Activated naive CD4-positive, alpha-beta T cell treated with anti-CD3 and anti-CD28 coated beads, Interleukin-2, amount 50 U/mL, for 72 hours (primary cell): ENCODE measurements around the gene INPP5J. TPM values are rescaled to one million over a fixed set of nuclear protein-coding genes. Genes with fewer than 3 reads are reported as not detected.

Experiments
- ATAC-seq, 2 donors: fragments of 150-1000 bp; cut with Tn5 transposase; 2 replicates each; pipeline ENCODE4 v1.10.0; 2021; ENCODE audit warnings: mild to moderate bottlenecking in 2 of 2, moderate library complexity in 2 of 2
- DNase-seq, 2 donors: peaks; one replicate each; pipeline ENCODE4 v3.0.0; 2021 to 2022; ENCODE audit warnings: low spot score in 2 of 2
- H3K27ac Mint-ChIP-seq, 2 donors: one replicate each; pipeline ENCODE4 v1.8.0; 2022; ENCODE audit warnings: mild to moderate bottlenecking in 2 of 2, mixed read lengths in 2 of 2
- H3K36me3 Mint-ChIP-seq, 2 donors: one replicate each; pipeline ENCODE4 v1.8.0; 2022; ENCODE audit warnings: mixed read lengths in 2 of 2
- H3K9me3 Mint-ChIP-seq, 2 donors: one replicate each; pipeline ENCODE4 v1.8.0; 2022; ENCODE audit warnings: mixed read lengths in 2 of 2
- total RNA-seq, 2 donors: library from RNA; stranded (reverse); gene quantifications; one replicate each; pipeline ENCODE4 v1.2.3, GENCODE V29; 2022

INPP5J gene
- total RNA-seq, 2 donors from 2014 or later: 0.32 to 0.43 TPM

GRCh38 chr22:31178859-31179258 is 56.1 kb downstream of the INPP5J start:
- H3K36me3 Mint-ChIP-seq: peaks cover 4 to 22% of the 10 kb centered on the region in 2 donors
- no peak overlapping the region for H3K27ac Mint-ChIP-seq
- ATAC-seq (no peak), DNase-seq (no peak)
- H3K9me3 Mint-ChIP-seq: peaks cover 0 to 4% of the 10 kb centered on the region in 2 donors

GRCh38 chr22:31179345-31179744 is 56.6 kb downstream of the INPP5J start:
- DNase-seq (no peak), ATAC-seq (peak in 1 of 2 donors; percentile 11)
- no peak overlapping the region for H3K27ac Mint-ChIP-seq
- H3K9me3 Mint-ChIP-seq: peaks cover 0 to 4% of the 10 kb centered on the region in 2 donors
- peaks cover 4 to 19% of the 10 kb centered on the region in 2 donors for H3K36me3 Mint-ChIP-seq

GRCh38 chr22:31184015-31184414 is 61.2 kb downstream of the INPP5J start:
- no peak for ATAC-seq
- no peak overlapping the region for H3K27ac Mint-ChIP-seq

More at GRCh38 chr22:31184015-31184414, 61.2 kb downstream of the INPP5J start:
- Mint-ChIP-seq H3K36me3 (peaks cover 4 to 15% of the 10 kb centered on the region in 2 donors), H3K9me3 (peaks cover 0 to 4% of the 10 kb centered on the region in 2 donors)
- no peak for DNase-seq

Other genes starting within 250 kb of the INPP5J start
- 10 to 100 TPM in 1 of 2 donors, 1 to 10 TPM in 1; 8.6 to 24.0 TPM for gene MORC2, start 154.2 kb upstream of the INPP5J start, total RNA-seq
- 10 to 100 TPM; 36.4 to 62.1 TPM for gene TUG1, start 153.7 kb upstream of the INPP5J start, total RNA-seq
- 100 to 1,000 TPM in 1 of 2 donors, 10 to 100 TPM in 1; 32.5 to 128 TPM for gene SMTN, start 41.6 kb upstream of the INPP5J start, total RNA-seq
- 10 to 100 TPM in 1 of 2 donors, 1 to 10 TPM in 1; 7.0 to 10.2 TPM for gene SELENOM, start 15.4 kb upstream of the INPP5J start, total RNA-seq
- not detected for gene PLA2G3, start 17.5 kb downstream of the INPP5J start, total RNA-seq
- 10 to 100 TPM; 14.5 to 23.9 TPM for gene RNF185, start 37.2 kb downstream of the INPP5J start, total RNA-seq
- gene LIMK2, start 89.3 kb downstream of the INPP5J start, total RNA-seq: 10 to 100 TPM; 46.8 to 66.2 TPM
- 10 to 100 TPM; 20.0 to 20.8 TPM for gene PIK3IP1, start 169.5 kb downstream of the INPP5J start, total RNA-seq
- gene PATZ1, start 223.4 kb downstream of the INPP5J start, total RNA-seq: 10 to 100 TPM; 23.5 to 32.3 TPM